ENCODE measurements around the gene CLN3. TPM values are rescaled to one million over a fixed set of nuclear protein-coding genes. Genes with fewer than 3 reads are reported as not detected.

The CLN3 gene
- polyA plus RNA-seq, 3 donors = 37.0 to 113 (median 50.2) TPM

- TF ChIP-seq CTCF (IDR thresholded peaks at IDR 0.05) = no peak
- Histone ChIP-seq H3K9me3 (replicated peaks in 1 of 2; ENCODE audit: control insufficient read depth in 1 of 2, insufficient read depth in 1 of 2, low read length in 2 of 2) (no peaks in the 10 kb centered on the region), H4K20me1 (ENCODE audit: insufficient read depth, low read length) (peaks cover 46% of the 10 kb centered on the region), H3K27ac (ENCODE audit: low read depth in 1 of 2, low read length in 2 of 2) (no peak overlapping the region), H3K4me3 (replicated peaks in 1 of 3; ENCODE audit: low read depth in 2 of 3, low read length in 3 of 3) (no peak overlapping the region), H3K9ac (ENCODE audit: insufficient read depth, low read length, poor library complexity, severe bottlenecking) (no peak overlapping the region), H3K4me2 (replicated peaks; ENCODE audit: extremely low read depth, low read length, poor library complexity, severe bottlenecking) (no peak overlapping the region), H3K36me3 (replicated peaks in 1 of 2; ENCODE audit: control insufficient read depth in 1 of 2, insufficient read depth in 2 of 2, low read length in 2 of 2) (peaks cover 74 to 95% of the 10 kb centered on the region in 2 donors), H3K27me3 (ENCODE audit: control insufficient read depth in 2 of 2, insufficient read depth in 2 of 2, low read length in 2 of 2) (no peaks in the 10 kb centered on the region), H2AFZ (ENCODE audit: insufficient read depth, low read depth, low read length, poor library complexity, severe bottlenecking) (no peak overlapping the region), H3K4me1 (ENCODE audit: control insufficient read depth in 1 of 2, insufficient read depth in 2 of 2, low read length in 2 of 2) (peaks cover 5 to 9% of the 10 kb centered on the region in 2 donors), H3K79me2 (ENCODE audit: insufficient read depth, low read length) (no peaks in the 10 kb centered on the region)
- peaks cover 56 to 91% of the 10 kb centered on the region in 2 donors for H3K36me3 Mint-ChIP-seq
- no peak for DNase-seq
- intact Hi-C loops (cut with micrococcal nuclease) = no loop called here
- peaks cover 0 to 3% (median 0%) of the 10 kb centered on the region in 7 donors for H3K9me3 Mint-ChIP-seq
- 95% methylated on average over 12 of the region's 14 CpGs for WGBS (ENCODE audit: insufficient coverage)
- no peak overlapping the region for H3K4me3 Mint-ChIP-seq
- peaks cover 0 to 2% (median 0%) of the 10 kb centered on the region in 3 donors for H3K27me3 Mint-ChIP-seq (ENCODE audit: low read depth in 3 of 3)
- peaks cover 2% of the 10 kb centered on the region for H3K4me1 Mint-ChIP-seq
- peak overlapping the region in 5 of 7 donors; percentile 19 to 78 (median 56) for H3K27ac Mint-ChIP-seq
These were observed 14.5 kb downstream of the CLN3 start for GRCh38 chr16:28477311-28477920.

- DNase-seq = no peak
- H3K9me3 ChIP-seq (replicated peaks in 1 of 2; ENCODE audit: control insufficient read depth in 1 of 2, insufficient read depth in 1 of 2, low read length in 2 of 2) = no peaks in the 10 kb centered on the region
- peak overlapping the region in 3 of 7 donors; percentile 4 to 52 (median 5) for H3K27ac Mint-ChIP-seq
- no peaks in the 10 kb centered on the region for H3K79me2 ChIP-seq (ENCODE audit: insufficient read depth, low read length)
- peaks cover 2% of the 10 kb centered on the region for H3K4me1 Mint-ChIP-seq
- H3K4me3 ChIP-seq (replicated peaks in 1 of 3; ENCODE audit: low read depth in 2 of 3, low read length in 3 of 3) = no peak overlapping the region
- no peak overlapping the region for H3K4me3 Mint-ChIP-seq
- H4K20me1 ChIP-seq (ENCODE audit: insufficient read depth, low read length) = peaks cover 28% of the 10 kb centered on the region
- no CpG with 5 or more reads among the region's 2 CpGs for WGBS (ENCODE audit: insufficient coverage)
- peaks cover 44 to 80% of the 10 kb centered on the region in 2 donors for H3K36me3 Mint-ChIP-seq
- peaks cover 0 to 3% (median 0%) of the 10 kb centered on the region in 7 donors for H3K9me3 Mint-ChIP-seq
- peaks cover 0 to 2% (median 0%) of the 10 kb centered on the region in 3 donors for H3K27me3 Mint-ChIP-seq (ENCODE audit: low read depth in 3 of 3)
- intact Hi-C loops (cut with micrococcal nuclease) = no loop called here
- H3K4me1 ChIP-seq (ENCODE audit: control insufficient read depth in 1 of 2, insufficient read depth in 2 of 2, low read length in 2 of 2) = peaks cover 5 to 9% of the 10 kb centered on the region in 2 donors
- H3K36me3 ChIP-seq (replicated peaks in 1 of 2; ENCODE audit: control insufficient read depth in 1 of 2, insufficient read depth in 2 of 2, low read length in 2 of 2) = peaks cover 56 to 78% of the 10 kb centered on the region in 2 donors
- H3K27me3 ChIP-seq (ENCODE audit: control insufficient read depth in 2 of 2, insufficient read depth in 2 of 2, low read length in 2 of 2) = no peaks in the 10 kb centered on the region
- H3K4me2 ChIP-seq (replicated peaks; ENCODE audit: extremely low read depth, low read length, poor library complexity, severe bottlenecking) = no peak overlapping the region
- TF ChIP-seq CTCF (IDR thresholded peaks at IDR 0.05) = no peak
- no peak overlapping the region for H3K9ac ChIP-seq (ENCODE audit: insufficient read depth, low read length, poor library complexity, severe bottlenecking)
- no peak overlapping the region for H3K27ac ChIP-seq (ENCODE audit: low read depth in 1 of 2, low read length in 2 of 2)
- H2AFZ ChIP-seq (ENCODE audit: insufficient read depth, low read depth, low read length, poor library complexity, severe bottlenecking) = no peak overlapping the region
These were observed 16.7 kb downstream of the CLN3 start for GRCh38 chr16:28475221-28475620.
